H9 (cell line): Measurements from ENCODE around the gene PDE5A. TPM values are rescaled to one million over a fixed set of nuclear protein-coding genes. Genes with fewer than 3 reads are reported as not detected.
"Not testable (repeated sequence)": the region's sequence is repeated elsewhere in the genome, so short reads cannot be mapped to it uniquely, and the experiment has no call there.

ENCODE experiments used
- DNase-seq: peaks from one replicate; pipeline ENCODE4 v3.0.0-alpha.2; 2017
- H2AFZ ChIP-seq: one replicate; pipeline ENCODE4 v1.6.1; 2013; ENCODE audit warnings: mild to moderate bottlenecking, low read length, control low read depth, moderate library complexity
- H2AK5ac ChIP-seq: 2 replicates; pipeline ENCODE4 v1.6.1; 2013; ENCODE audit warnings: low read length, control low read depth, mixed read lengths; ENCODE audit not compliant: insufficient read length
- H2BK120ac ChIP-seq: one replicate; pipeline ENCODE4 v1.6.1; 2013; ENCODE audit warnings: low read depth, mild to moderate bottlenecking, low read length, control low read depth, inconsistent platforms; ENCODE audit not compliant: poor library complexity, severe bottlenecking
- H2BK12ac ChIP-seq: 2 replicates; pipeline ENCODE4 v1.6.1; 2013; ENCODE audit warnings: low read length, control low read depth, mixed read lengths, low read depth; ENCODE audit not compliant: insufficient read length
- H2BK15ac ChIP-seq: 2 replicates; pipeline ENCODE4 v1.6.1; 2013; ENCODE audit warnings: low read depth, low read length, control low read depth
- H2BK20ac ChIP-seq: one replicate; pipeline ENCODE4 v1.6.1; 2013; ENCODE audit warnings: low read depth, mild to moderate bottlenecking, low read length, control low read depth, inconsistent platforms; ENCODE audit not compliant: poor library complexity, severe bottlenecking
- H2BK5ac ChIP-seq: 2 replicates; pipeline ENCODE4 v1.6.1; 2013; ENCODE audit warnings: low read length, control low read depth, mixed read lengths; ENCODE audit not compliant: insufficient read length
- H3K14ac ChIP-seq: 2 replicates; pipeline ENCODE4 v1.6.1; 2013; ENCODE audit warnings: low read length, control low read depth; ENCODE audit not compliant: insufficient read depth
- H3K18ac ChIP-seq: 2 replicates; pipeline ENCODE4 v1.6.1; 2013; ENCODE audit warnings: low read depth, mild to moderate bottlenecking, mixed read lengths, low read length, control low read depth; ENCODE audit not compliant: insufficient read length
- H3K23ac ChIP-seq: 2 replicates; pipeline ENCODE4 v1.6.1; 2013; ENCODE audit warnings: low read length, control low read depth, mixed read lengths, low read depth; ENCODE audit not compliant: insufficient read length
- H3K23me2 ChIP-seq: 2 replicates; pipeline ENCODE4 v1.6.1; 2013; ENCODE audit warnings: low read depth, mild to moderate bottlenecking, mixed read lengths, low read length, control low read depth; ENCODE audit not compliant: insufficient read length, poor library complexity, severe bottlenecking
- H3K27ac ChIP-seq: 2 replicates; pipeline ENCODE4 v1.5.1; 2013; ENCODE audit warnings: low read length, control low read depth, mixed read lengths, low read depth; ENCODE audit not compliant: insufficient read length
- H3K27me3 ChIP-seq: 2 replicates; pipeline ENCODE4 v1.6.1; 2013; ENCODE audit warnings: low read length, control low read depth, inconsistent platforms; ENCODE audit not compliant: insufficient read depth
- H3K4ac ChIP-seq: 2 replicates; pipeline ENCODE4 v1.6.1; 2013; ENCODE audit warnings: low read depth, mild to moderate bottlenecking, control low read depth, inconsistent platforms, low read length, moderate library complexity
- H3K4me1 ChIP-seq: 2 replicates; pipeline ENCODE4 v1.6.1; 2013; ENCODE audit warnings: low read length, control low read depth, inconsistent platforms; ENCODE audit not compliant: insufficient read depth
- H3K4me2 ChIP-seq: 2 replicates; pipeline ENCODE4 v1.6.1; 2013; ENCODE audit warnings: low read length, control low read depth, mixed read lengths; ENCODE audit not compliant: insufficient read length, insufficient read depth
- H3K56ac ChIP-seq: 2 replicates; pipeline ENCODE4 v1.6.1; 2013; ENCODE audit warnings: low read depth, mild to moderate bottlenecking, mixed read lengths, low read length, control low read depth; ENCODE audit not compliant: insufficient read length
- H3K79me1 ChIP-seq: 2 replicates; pipeline ENCODE4 v1.6.1; 2013; ENCODE audit warnings: low read depth, mild to moderate bottlenecking, moderate library complexity, low read length, control low read depth, inconsistent platforms; ENCODE audit not compliant: insufficient read depth, poor library complexity, severe bottlenecking
- H3K79me2 ChIP-seq: 2 replicates; pipeline ENCODE4 v1.6.1; 2013; ENCODE audit warnings: low read length, control low read depth, inconsistent platforms; ENCODE audit not compliant: insufficient read depth
- H3K9ac ChIP-seq: 2 replicates; pipeline ENCODE4 v1.6.1; 2013; ENCODE audit warnings: low read length, control low read depth, mixed read lengths; ENCODE audit not compliant: insufficient read length; ENCODE audit errors: extremely low read depth
- H3K9me3 ChIP-seq: one replicate; pipeline ENCODE4 v1.6.1; 2013; ENCODE audit warnings: low read depth, low read length, inconsistent platforms; ENCODE audit not compliant: control insufficient read depth
- H3T11ph ChIP-seq: one replicate; pipeline ENCODE4 v1.6.1; 2013; ENCODE audit warnings: mild to moderate bottlenecking, low read length, control low read depth, inconsistent platforms
- H4K20me1 ChIP-seq: one replicate; pipeline ENCODE4 v1.6.1; 2013; ENCODE audit not compliant: control insufficient read depth, insufficient read length, insufficient read depth
- H4K5ac ChIP-seq: 2 replicates; pipeline ENCODE4 v1.6.1; 2013; ENCODE audit warnings: low read depth, mild to moderate bottlenecking, mixed read lengths, low read length, control low read depth; ENCODE audit not compliant: insufficient read length
- H4K8ac ChIP-seq: replicated peaks from 2 replicates; pipeline ENCODE4 v1.6.1; 2013; ENCODE audit warnings: low read length, control low read depth, mixed read lengths, low read depth; ENCODE audit not compliant: insufficient read length
- H4K91ac ChIP-seq: 2 replicates; pipeline ENCODE4 v1.6.1; 2013; ENCODE audit warnings: low read depth, mild to moderate bottlenecking, moderate library complexity, mixed read lengths, low read length, control low read depth; ENCODE audit not compliant: insufficient read length
- H3K27ac Mint-ChIP-seq, 3 experiments: 2 replicates in 2 of 3; 3 replicates in 1 of 3; pipeline ENCODE4 v1.8.0; 2020 to 2021; ENCODE audit warnings: mixed read lengths in 3 of 3, mild to moderate bottlenecking in 1 of 3, moderate library complexity in 1 of 3
- H3K27me3 Mint-ChIP-seq: 2 replicates; pipeline ENCODE4 v1.8.0; 2021; ENCODE audit warnings: low read depth, mild to moderate bottlenecking, moderate library complexity, mixed read lengths
- H3K36me3 Mint-ChIP-seq, 3 experiments: 2 replicates in 2 of 3; 3 replicates in 1 of 3; pipeline ENCODE4 v1.8.0; 2020 to 2021; ENCODE audit warnings: low read depth in 3 of 3, mixed read lengths in 3 of 3; ENCODE audit not compliant: insufficient read depth in 1 of 3
- H3K4me1 Mint-ChIP-seq, 2 experiments: 2 replicates each; pipeline ENCODE4 v1.8.0; 2020; ENCODE audit warnings: mixed read lengths in 2 of 2
- H3K4me3 Mint-ChIP-seq, 2 experiments: 2 replicates in 1 of 2; 3 replicates in 1 of 2; pipeline ENCODE4 v1.8.0; 2020 to 2021; ENCODE audit warnings: mild to moderate bottlenecking in 2 of 2, mixed read lengths in 2 of 2, moderate library complexity in 1 of 2
- H3K9me3 Mint-ChIP-seq, 2 experiments: 2 replicates in 1 of 2; 3 replicates in 1 of 2; pipeline ENCODE4 v1.8.0; 2020; ENCODE audit warnings: mild to moderate bottlenecking in 2 of 2, mixed read lengths in 2 of 2, moderate library complexity in 1 of 2
- WGBS: extraction: QIAGEN DNeasy Blood & Tissue Kit; methylation state at CpG from one replicate; pipeline ENCODE4 v1.1.7; 2013; ENCODE audit warnings: missing lambda C conversion rate, low lambda C conversion rate, mixed read lengths; ENCODE audit not compliant: insufficient read length; ENCODE audit errors: extremely low coverage; 5-methylcytosine and 5-hydroxymethylcytosine counted together
- total RNA-seq: library from RNA; stranded (reverse); gene quantifications from 2 replicates; pipeline ENCODE4 v1.2.1, GENCODE V29; 2021

PDE5A gene
- total RNA-seq, 1 experiment from 2014 or later = 15.7 TPM

DNA sequence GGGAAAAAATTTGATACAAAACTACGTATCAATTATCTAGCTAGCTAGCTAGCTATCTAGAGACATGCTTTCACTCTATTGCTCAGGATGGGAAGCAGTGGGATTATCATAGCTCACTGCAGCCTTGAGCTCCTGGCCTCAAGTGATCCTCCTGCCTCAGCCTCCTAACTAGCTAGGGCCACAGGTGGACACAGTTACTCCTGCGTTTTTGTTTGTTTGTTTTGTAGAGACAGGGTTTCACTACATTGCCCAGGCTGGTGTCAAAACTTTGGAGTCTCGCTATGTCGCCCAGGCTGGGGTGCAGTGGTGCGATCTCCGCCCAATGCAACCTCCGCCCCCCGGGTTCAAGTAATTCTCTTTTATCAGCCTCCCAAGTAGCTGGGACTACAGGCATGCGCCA is 175.3 kb downstream of the PDE5A start:
- DNase-seq, H4K20me1 ChIP-seq, H3K27me3 Mint-ChIP-seq, H3K79me1 ChIP-seq, H3K4me2 ChIP-seq, H3K4me3 Mint-ChIP-seq, H3K23me2 ChIP-seq, H3K4me1 Mint-ChIP-seq, H3K4me1 ChIP-seq, H2BK12ac ChIP-seq, H3K56ac ChIP-seq, H3K36me3 Mint-ChIP-seq, H2AK5ac ChIP-seq, H2BK15ac ChIP-seq, H3K18ac ChIP-seq, H3K27me3 ChIP-seq, H2BK20ac ChIP-seq, H3K23ac ChIP-seq, H3K14ac ChIP-seq, H3K79me2 ChIP-seq, H3K27ac ChIP-seq, H4K5ac ChIP-seq, H2BK5ac ChIP-seq, H3K4ac ChIP-seq, H2BK120ac ChIP-seq, H3K27ac Mint-ChIP-seq, H3K9me3 ChIP-seq, H3K9me3 Mint-ChIP-seq, H4K91ac ChIP-seq, H4K8ac ChIP-seq, H3T11ph ChIP-seq, H2AFZ ChIP-seq, H3K9ac ChIP-seq: not testable (repeated sequence)
- no CpG with 5 or more reads among the region's 9 CpGs for WGBS

DNA sequence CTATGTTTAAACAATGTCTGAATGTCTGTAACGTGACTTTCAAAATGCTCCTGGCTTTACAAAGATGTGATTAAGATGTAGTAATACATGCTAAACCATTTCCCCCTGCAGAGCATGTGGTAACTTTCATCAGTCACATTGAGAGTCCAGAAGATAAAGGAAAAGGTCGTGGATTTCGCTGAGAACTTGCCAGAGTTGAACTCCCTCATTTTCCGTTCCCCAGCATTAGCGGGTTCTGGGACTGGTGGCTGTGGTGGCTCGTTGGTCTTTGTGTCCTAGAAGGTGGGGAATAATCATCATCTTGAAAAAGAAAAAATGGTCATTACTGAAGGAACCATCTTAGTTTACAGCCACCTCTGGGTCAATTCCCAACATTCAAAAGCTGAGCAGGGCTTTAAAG is 178.8 kb downstream of the PDE5A start:
- not testable (repeated sequence) for H3K36me3 Mint-ChIP-seq

More for the DNA sequence above, 178.8 kb downstream of the PDE5A start:
- not testable (repeated sequence) for H3K9ac ChIP-seq, H4K91ac ChIP-seq, H2BK12ac ChIP-seq, H3K79me2 ChIP-seq, H3K9me3 ChIP-seq, H2BK20ac ChIP-seq, H3K23me2 ChIP-seq, H3K4ac ChIP-seq, H3K27me3 Mint-ChIP-seq, DNase-seq, H3K56ac ChIP-seq, H3T11ph ChIP-seq, H2BK15ac ChIP-seq, H3K14ac ChIP-seq, H2AK5ac ChIP-seq, H2BK5ac ChIP-seq, H3K18ac ChIP-seq, H2AFZ ChIP-seq, H3K79me1 ChIP-seq, H4K20me1 ChIP-seq, H3K4me2 ChIP-seq, H2BK120ac ChIP-seq, H3K4me1 ChIP-seq, H3K4me1 Mint-ChIP-seq, H3K27ac ChIP-seq, H3K27ac Mint-ChIP-seq, H3K23ac ChIP-seq, H3K4me3 Mint-ChIP-seq, H3K9me3 Mint-ChIP-seq, H3K27me3 ChIP-seq, H4K5ac ChIP-seq, H4K8ac ChIP-seq
- WGBS = no CpG with 5 or more reads among the region's 6 CpGs
